Measurements from ENCODE around the gene SLC16A8. TPM values are rescaled to one million over a fixed set of nuclear protein-coding genes. Genes with fewer than 3 reads are reported as not detected.

Gene SLC16A8
- not detected for total RNA-seq (ENCODE audit: unreplicated experiment)
- long read RNA-seq = 0 reads

- H3K27me3 Mint-ChIP-seq (ENCODE audit: unreplicated experiment) = no peaks in the 10 kb centered on the region
- no peaks in the 10 kb centered on the region for H3K36me3 Mint-ChIP-seq (ENCODE audit: unreplicated experiment)
- peaks cover 2% of the 10 kb centered on the region for H3K4me1 Mint-ChIP-seq (ENCODE audit: low read depth, unreplicated experiment)
- no peak within 1 kb of the TSS for H3K4me3 Mint-ChIP-seq (ENCODE audit: unreplicated experiment)
- peaks cover 9% of the 10 kb centered on the region for H3K9me3 Mint-ChIP-seq (ENCODE audit: unreplicated experiment)
- no peak for DNase-seq
- no peak within 1 kb of the TSS for H3K27ac Mint-ChIP-seq (ENCODE audit: unreplicated experiment)
- no peak for TF ChIP-seq CTCF (IDR thresholded peaks at IDR 0.05; ENCODE audit: partially characterized antibody, unreplicated experiment)
Measured at GRCh38 chr22:38083931-38084631, at the start of gene SLC16A8. Gene SLC16A8 (minus strand): TSS chr22:38084184. CDS start chr22:38082873, 1,311 bp downstream.

- H3K36me3 Mint-ChIP-seq (ENCODE audit: unreplicated experiment) = peaks cover 18% of the 10 kb centered on the region
- peaks cover 2% of the 10 kb centered on the region for H3K9me3 Mint-ChIP-seq (ENCODE audit: unreplicated experiment)
- H3K4me3 Mint-ChIP-seq (ENCODE audit: unreplicated experiment) = no peak overlapping the region
- H3K27me3 Mint-ChIP-seq (ENCODE audit: unreplicated experiment) = no peaks in the 10 kb centered on the region
- H3K27ac Mint-ChIP-seq (ENCODE audit: unreplicated experiment) = no peak overlapping the region
- no peaks in the 10 kb centered on the region for H3K4me1 Mint-ChIP-seq (ENCODE audit: low read depth, unreplicated experiment)
- DNase-seq = no peak
- TF ChIP-seq CTCF (IDR thresholded peaks at IDR 0.05; ENCODE audit: partially characterized antibody, unreplicated experiment) = no peak
Measured at GRCh38 chr22:38133331-38133730, 49.3 kb upstream of the SLC16A8 start.

DNA sequence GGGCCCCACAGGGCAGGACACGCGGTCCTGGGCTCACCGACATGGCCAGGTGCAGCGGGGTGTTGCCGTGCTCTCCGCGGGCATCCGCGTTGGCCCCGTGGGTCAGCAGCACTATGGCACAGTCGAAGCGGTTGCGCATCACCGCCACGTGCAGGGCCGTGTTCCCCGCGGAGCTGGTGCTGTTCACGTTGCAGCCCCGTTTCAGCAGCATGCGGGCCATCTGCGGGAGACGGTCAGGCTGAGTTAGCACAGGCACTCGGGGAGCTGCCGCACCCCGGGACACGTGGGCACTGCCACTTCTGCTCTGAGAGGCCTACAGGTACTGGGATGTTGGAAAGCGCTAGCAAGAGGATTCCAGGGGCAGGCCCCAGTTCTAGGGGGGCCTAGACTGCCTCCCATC lies 48.8 kb upstream of the SLC16A8 start:
- Mint-ChIP-seq H3K9me3 (ENCODE audit: unreplicated experiment) (peaks cover 2% of the 10 kb centered on the region), H3K27me3 (ENCODE audit: unreplicated experiment) (no peaks in the 10 kb centered on the region), H3K4me1 (ENCODE audit: low read depth, unreplicated experiment) (no peaks in the 10 kb centered on the region), H3K4me3 (ENCODE audit: unreplicated experiment) (no peak overlapping the region), H3K36me3 (ENCODE audit: unreplicated experiment) (peaks cover 18% of the 10 kb centered on the region), H3K27ac (ENCODE audit: unreplicated experiment) (no peak overlapping the region)
- no peak for DNase-seq
- no peak for TF ChIP-seq CTCF (IDR thresholded peaks at IDR 0.05; ENCODE audit: partially characterized antibody, unreplicated experiment)

DNA sequence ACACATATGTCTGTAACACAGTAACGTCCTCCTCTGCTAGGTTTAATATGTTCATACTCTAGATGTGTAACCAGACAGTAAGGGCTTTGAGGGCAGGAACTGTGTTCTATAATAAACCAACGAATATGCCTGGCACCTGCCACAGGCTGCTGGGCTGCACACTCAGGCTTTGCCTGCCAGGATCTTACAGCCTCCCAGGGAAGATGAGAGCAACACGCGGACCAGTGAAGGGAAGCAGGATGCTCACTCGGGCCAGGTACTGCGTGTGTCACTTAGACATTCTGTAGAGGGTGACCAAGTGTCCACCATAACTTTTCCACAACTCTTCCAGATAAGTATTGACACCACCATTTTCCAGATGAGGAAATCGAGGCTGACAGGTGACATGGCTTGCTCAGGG lies 48.2 kb upstream of the SLC16A8 start:
- Mint-ChIP-seq H3K36me3 (ENCODE audit: unreplicated experiment) (peaks cover 18% of the 10 kb centered on the region), H3K27me3 (ENCODE audit: unreplicated experiment) (no peaks in the 10 kb centered on the region), H3K9me3 (ENCODE audit: unreplicated experiment) (peaks cover 2% of the 10 kb centered on the region), H3K27ac (ENCODE audit: unreplicated experiment) (no peak overlapping the region), H3K4me1 (ENCODE audit: low read depth, unreplicated experiment) (no peaks in the 10 kb centered on the region), H3K4me3 (ENCODE audit: unreplicated experiment) (no peak overlapping the region)
- no peak for DNase-seq
- TF ChIP-seq CTCF (IDR thresholded peaks at IDR 0.05; ENCODE audit: partially characterized antibody, unreplicated experiment) = no peak

GRCh38 chr22:38131399-38131798 lies 47.4 kb upstream of the SLC16A8 start:
- Mint-ChIP-seq H3K4me3 (ENCODE audit: unreplicated experiment) (no peak overlapping the region), H3K27ac (ENCODE audit: unreplicated experiment) (no peak overlapping the region)

More at GRCh38 chr22:38131399-38131798, 47.4 kb upstream of the SLC16A8 start:
- Mint-ChIP-seq H3K36me3 (ENCODE audit: unreplicated experiment) (peaks cover 18% of the 10 kb centered on the region), H3K4me1 (ENCODE audit: low read depth, unreplicated experiment) (peaks cover 7% of the 10 kb centered on the region), H3K27me3 (ENCODE audit: unreplicated experiment) (no peaks in the 10 kb centered on the region), H3K9me3 (ENCODE audit: unreplicated experiment) (peaks cover 2% of the 10 kb centered on the region)
- no peak for TF ChIP-seq CTCF (IDR thresholded peaks at IDR 0.05; ENCODE audit: partially characterized antibody, unreplicated experiment)
- no peak for DNase-seq

Data from glutamatergic neuron (in vitro differentiated cells).